IPS-18c (cell line): ENCODE measurements around the gene TBCEL.
"Not testable (repeated sequence)": the region's sequence is repeated elsewhere in the genome, so short reads cannot be mapped to it uniquely, and the experiment has no call there.

Source experiments
- H3K4me3 ChIP-seq: 2 replicates; pipeline ENCODE4 v1.7.0; 2013; ENCODE audit warnings: low read depth, mild to moderate bottlenecking, low read length, moderate library complexity; ENCODE audit not compliant: insufficient read depth
- H3K9me3 ChIP-seq: one replicate; pipeline ENCODE4 v1.6.1; 2013; ENCODE audit warnings: mild to moderate bottlenecking, low read length, moderate library complexity; ENCODE audit not compliant: control insufficient read depth, insufficient read depth

TBCEL gene

GRCh38 chr11:121110871-121111724 is 87.2 kb downstream of the TBCEL start:
- Histone ChIP-seq H3K4me3 (no peak overlapping the region), H3K9me3 (no peaks in the 10 kb centered on the region)

- H3K9me3 ChIP-seq, result no peaks in the 10 kb centered on the region
- H3K4me3 ChIP-seq, result no peak overlapping the region
Observed at GRCh38 chr11:121112498-121113455, 88.9 kb downstream of the TBCEL start.

GRCh38 chr11:121113611-121114010 is 89.7 kb downstream of the TBCEL start:
- Histone ChIP-seq H3K4me3 (no peak overlapping the region), H3K9me3 (no peaks in the 10 kb centered on the region)

GRCh38 chr11:121115024-121115423 is 91.1 kb downstream of the TBCEL start:
- H3K4me3 ChIP-seq, H3K9me3 ChIP-seq: not testable (repeated sequence)

- H3K4me3 ChIP-seq, result no peak overlapping the region
- peaks cover 6% of the 10 kb centered on the region for H3K9me3 ChIP-seq
Observed at GRCh38 chr11:121117788-121118187, 93.9 kb downstream of the TBCEL start.

- Histone ChIP-seq H3K9me3 (peaks cover 10% of the 10 kb centered on the region), H3K4me3 (no peak overlapping the region)
Observed at GRCh38 chr11:121119440-121119839, 95.5 kb downstream of the TBCEL start.

- no peak overlapping the region for H3K4me3 ChIP-seq
- H3K9me3 ChIP-seq, result peaks cover 10% of the 10 kb centered on the region
Observed at GRCh38 chr11:121122328-121122727, 98.4 kb downstream of the TBCEL start.

GRCh38 chr11:121123496-121124069 is 99.7 kb downstream of the TBCEL start:
- Histone ChIP-seq H3K9me3 (peaks cover 10% of the 10 kb centered on the region), H3K4me3 (no peak overlapping the region)

- Histone ChIP-seq H3K4me3 (no peak overlapping the region), H3K9me3 (peaks cover 4% of the 10 kb centered on the region)
Observed at GRCh38 chr11:121127809-121128208, 103.9 kb downstream of the TBCEL start.

GRCh38 chr11:121129362-121130340 is 105.7 kb downstream of the TBCEL start:
- Histone ChIP-seq H3K4me3 (no peak overlapping the region), H3K9me3 (no peaks in the 10 kb centered on the region)

GRCh38 chr11:121131656-121132055 is 107.8 kb downstream of the TBCEL start:
- no peak overlapping the region for H3K4me3 ChIP-seq
- H3K9me3 ChIP-seq, result no peaks in the 10 kb centered on the region

- no peaks in the 10 kb centered on the region for H3K9me3 ChIP-seq
- H3K4me3 ChIP-seq, result no peak overlapping the region
Observed at GRCh38 chr11:121132211-121132976, 108.5 kb downstream of the TBCEL start.

- Histone ChIP-seq H3K9me3 (no peaks in the 10 kb centered on the region), H3K4me3 (no peak overlapping the region)
Observed at GRCh38 chr11:121134741-121135312, 110.9 kb downstream of the TBCEL start.

- H3K4me3 ChIP-seq, result no peak overlapping the region
- no peaks in the 10 kb centered on the region for H3K9me3 ChIP-seq
Observed at GRCh38 chr11:121137005-121137404, 113.1 kb downstream of the TBCEL start.

GRCh38 chr11:121138259-121138658 is 114.4 kb downstream of the TBCEL start:
- H3K9me3 ChIP-seq, result no peaks in the 10 kb centered on the region
- H3K4me3 ChIP-seq, result no peak overlapping the region

- no peak overlapping the region for H3K4me3 ChIP-seq
- H3K9me3 ChIP-seq, result no peaks in the 10 kb centered on the region
Observed at GRCh38 chr11:121140369-121140768, 116.5 kb downstream of the TBCEL start.
